Gastroesophageal sphincter (tissue), 3 donors: ENCODE data around the gene BTBD16.

Source experiments
- POLR2A ChIP-seq, 2 donors: fragments of 450-650 bp; IDR thresholded peaks; one replicate each; pipeline ENCODE4 v1.6.1; 2017; ENCODE audit warnings: antibody characterized with exemption in 2 of 2, mild to moderate bottlenecking in 2 of 2, moderate library complexity in 1 of 2
- TF ChIP-seq, protein P1 (sequence below), 4 experiments: fragments of 200-600 bp in 2 of 4; fragments of 450-650 bp in 2 of 4; sonication (generic) in 1 of 4; IDR thresholded peaks; one replicate each; pipeline ENCODE4 v1.5.1; 2017 to 2019; ENCODE audit warnings: antibody characterized with exemption in 4 of 4, mild to moderate bottlenecking in 2 of 4, moderate library complexity in 2 of 4

DNA sequence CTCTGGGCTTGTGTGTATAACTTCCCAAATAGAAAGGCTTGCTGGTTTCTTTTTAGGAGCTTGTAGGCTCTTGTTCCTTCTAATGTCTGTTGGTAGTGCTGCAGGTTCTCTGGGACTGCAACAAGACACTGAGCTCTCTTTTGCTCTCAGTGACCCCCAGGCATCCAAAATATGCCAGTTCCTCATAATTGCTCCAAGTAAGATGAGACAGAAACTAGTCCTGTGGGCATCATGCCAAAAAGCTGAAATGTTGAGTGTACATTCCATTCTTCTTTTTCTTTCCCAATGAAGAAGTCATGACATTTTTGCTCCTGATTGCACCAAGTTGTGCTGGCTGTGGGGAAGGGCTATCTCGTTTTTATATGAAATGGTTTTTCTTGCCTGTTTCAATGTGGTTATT lies 7.1 kb upstream of the BTBD16 start:
- TF ChIP-seq, protein P1, sequence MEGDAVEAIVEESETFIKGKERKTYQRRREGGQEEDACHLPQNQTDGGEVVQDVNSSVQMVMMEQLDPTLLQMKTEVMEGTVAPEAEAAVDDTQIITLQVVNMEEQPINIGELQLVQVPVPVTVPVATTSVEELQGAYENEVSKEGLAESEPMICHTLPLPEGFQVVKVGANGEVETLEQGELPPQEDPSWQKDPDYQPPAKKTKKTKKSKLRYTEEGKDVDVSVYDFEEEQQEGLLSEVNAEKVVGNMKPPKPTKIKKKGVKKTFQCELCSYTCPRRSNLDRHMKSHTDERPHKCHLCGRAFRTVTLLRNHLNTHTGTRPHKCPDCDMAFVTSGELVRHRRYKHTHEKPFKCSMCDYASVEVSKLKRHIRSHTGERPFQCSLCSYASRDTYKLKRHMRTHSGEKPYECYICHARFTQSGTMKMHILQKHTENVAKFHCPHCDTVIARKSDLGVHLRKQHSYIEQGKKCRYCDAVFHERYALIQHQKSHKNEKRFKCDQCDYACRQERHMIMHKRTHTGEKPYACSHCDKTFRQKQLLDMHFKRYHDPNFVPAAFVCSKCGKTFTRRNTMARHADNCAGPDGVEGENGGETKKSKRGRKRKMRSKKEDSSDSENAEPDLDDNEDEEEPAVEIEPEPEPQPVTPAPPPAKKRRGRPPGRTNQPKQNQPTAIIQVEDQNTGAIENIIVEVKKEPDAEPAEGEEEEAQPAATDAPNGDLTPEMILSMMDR (IDR thresholded peaks at IDR 0.05): no peak
- TF ChIP-seq POLR2A (IDR thresholded peaks at IDR 0.05): no peak
